Cardiac muscle cell (in vitro differentiated cells and primary cell): Measurements from ENCODE around the gene SUCNR1. TPM values are rescaled to one million over a fixed set of nuclear protein-coding genes. Genes with fewer than 3 reads are reported as not detected.
A peak's percentile ranks its signal among the peaks of the same experiment; 100 is the strongest.
"Not testable (repeated sequence)": the region's sequence is repeated elsewhere in the genome, so short reads cannot be mapped to it uniquely, and the experiment has no call there.

Experiments used
- DNase-seq, 2 donors: peaks; one replicate each; pipeline versions ENCODE4 v3.0.0 to v3.0.0-alpha.2; 2010 to 2017; ENCODE audit warnings: low read depth in 1 of 2, low spot score in 1 of 2
- H3K27ac ChIP-seq: fragments of 200-600 bp; sonication (generic); 2 replicates; pipeline ENCODE4 v1.5.1; 2016
- H3K27me3 ChIP-seq: fragments of 200-600 bp; sonication (generic); 2 replicates; pipeline ENCODE4 v1.6.0; 2016; ENCODE audit warnings: control low read depth
- H3K36me3 ChIP-seq: fragments of 200-600 bp; sonication (generic); 2 replicates; pipeline ENCODE4 v1.5.1; 2016; ENCODE audit warnings: control low read depth
- H3K4me1 ChIP-seq: fragments of 200-600 bp; sonication (generic); 2 replicates; pipeline ENCODE4 v1.8.1; 2017; ENCODE audit warnings: low read depth, mild to moderate bottlenecking, mixed run types
- H3K4me3 ChIP-seq: fragments of 200-600 bp; sonication (generic); 2 replicates; pipeline ENCODE4 v1.5.1; 2016; ENCODE audit warnings: mild to moderate bottlenecking
- H3K9me3 ChIP-seq: fragments of 200-600 bp; sonication (generic); 2 replicates; pipeline ENCODE4 v1.5.1; 2017; ENCODE audit warnings: low read depth, mild to moderate bottlenecking, control low read depth
- polyA plus RNA-seq: library from polyadenylated mRNA; unstranded; fragments of >200 nt; fragmentation: Nextera tagmentation; extraction: Ambion mirVana; gene quantifications from 2 replicates; pipeline ENCODE4 v1.2.1, GENCODE V29; 2016
- total RNA-seq: library from RNA; depleted of rRNA; stranded (reverse); fragments of >200 nt; gene quantifications from 2 replicates; pipeline ENCODE4 v1.2.3, GENCODE V29; 2016
- TF ChIP-seq, protein P1 (sequence below): IDR thresholded peaks from 2 replicates; pipeline ENCODE4 v1.5.1; 2012; ENCODE audit warnings: low read depth, mild to moderate bottlenecking, low read length

Gene SUCNR1
- total and polyA plus RNA-seq, 2 experiments from 2014 or later: not detected

DNA sequence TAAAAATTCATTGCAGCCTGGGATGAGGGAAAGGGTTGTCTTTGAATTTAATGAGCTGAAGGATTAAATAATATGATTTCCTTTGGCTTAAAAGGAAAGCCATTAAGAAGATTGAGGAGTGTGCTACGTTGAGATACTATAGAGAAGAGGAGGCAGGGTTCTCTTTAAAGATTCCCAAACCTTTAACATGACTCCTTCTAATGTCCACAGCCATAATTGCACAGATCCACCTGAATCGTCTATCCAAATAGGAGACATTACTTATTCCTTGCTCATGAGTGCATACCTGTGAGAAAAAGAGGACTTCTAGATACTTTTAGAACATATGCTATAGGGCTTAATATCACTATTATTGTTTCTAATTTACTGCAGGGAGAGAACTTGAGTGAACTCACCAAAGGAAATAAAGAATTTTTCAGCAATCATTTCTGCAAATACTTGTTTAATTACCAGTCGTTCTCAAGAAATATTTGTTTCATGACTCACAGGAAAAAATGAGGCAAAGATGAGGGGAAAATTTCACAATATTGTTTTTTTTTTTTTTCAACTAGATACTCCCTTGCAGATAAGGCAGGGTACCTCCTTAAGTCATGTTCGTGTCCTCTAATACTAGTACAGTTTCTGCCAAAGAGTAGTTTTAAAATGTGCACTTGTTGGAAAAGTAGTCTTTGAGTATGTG lies 8.9 kb upstream of the SUCNR1 start:
- TF ChIP-seq, protein P1, sequence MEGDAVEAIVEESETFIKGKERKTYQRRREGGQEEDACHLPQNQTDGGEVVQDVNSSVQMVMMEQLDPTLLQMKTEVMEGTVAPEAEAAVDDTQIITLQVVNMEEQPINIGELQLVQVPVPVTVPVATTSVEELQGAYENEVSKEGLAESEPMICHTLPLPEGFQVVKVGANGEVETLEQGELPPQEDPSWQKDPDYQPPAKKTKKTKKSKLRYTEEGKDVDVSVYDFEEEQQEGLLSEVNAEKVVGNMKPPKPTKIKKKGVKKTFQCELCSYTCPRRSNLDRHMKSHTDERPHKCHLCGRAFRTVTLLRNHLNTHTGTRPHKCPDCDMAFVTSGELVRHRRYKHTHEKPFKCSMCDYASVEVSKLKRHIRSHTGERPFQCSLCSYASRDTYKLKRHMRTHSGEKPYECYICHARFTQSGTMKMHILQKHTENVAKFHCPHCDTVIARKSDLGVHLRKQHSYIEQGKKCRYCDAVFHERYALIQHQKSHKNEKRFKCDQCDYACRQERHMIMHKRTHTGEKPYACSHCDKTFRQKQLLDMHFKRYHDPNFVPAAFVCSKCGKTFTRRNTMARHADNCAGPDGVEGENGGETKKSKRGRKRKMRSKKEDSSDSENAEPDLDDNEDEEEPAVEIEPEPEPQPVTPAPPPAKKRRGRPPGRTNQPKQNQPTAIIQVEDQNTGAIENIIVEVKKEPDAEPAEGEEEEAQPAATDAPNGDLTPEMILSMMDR: no peak
- Histone ChIP-seq H3K4me1 (no peaks in the 10 kb centered on the region), H3K27me3 (no peaks in the 10 kb centered on the region), H3K4me3 (no peak overlapping the region), H3K27ac (no peak overlapping the region), H3K9me3 (no peaks in the 10 kb centered on the region), H3K36me3 (no peaks in the 10 kb centered on the region)
- peak in 1 of 2 donors; percentile 89 for DNase-seq

DNA sequence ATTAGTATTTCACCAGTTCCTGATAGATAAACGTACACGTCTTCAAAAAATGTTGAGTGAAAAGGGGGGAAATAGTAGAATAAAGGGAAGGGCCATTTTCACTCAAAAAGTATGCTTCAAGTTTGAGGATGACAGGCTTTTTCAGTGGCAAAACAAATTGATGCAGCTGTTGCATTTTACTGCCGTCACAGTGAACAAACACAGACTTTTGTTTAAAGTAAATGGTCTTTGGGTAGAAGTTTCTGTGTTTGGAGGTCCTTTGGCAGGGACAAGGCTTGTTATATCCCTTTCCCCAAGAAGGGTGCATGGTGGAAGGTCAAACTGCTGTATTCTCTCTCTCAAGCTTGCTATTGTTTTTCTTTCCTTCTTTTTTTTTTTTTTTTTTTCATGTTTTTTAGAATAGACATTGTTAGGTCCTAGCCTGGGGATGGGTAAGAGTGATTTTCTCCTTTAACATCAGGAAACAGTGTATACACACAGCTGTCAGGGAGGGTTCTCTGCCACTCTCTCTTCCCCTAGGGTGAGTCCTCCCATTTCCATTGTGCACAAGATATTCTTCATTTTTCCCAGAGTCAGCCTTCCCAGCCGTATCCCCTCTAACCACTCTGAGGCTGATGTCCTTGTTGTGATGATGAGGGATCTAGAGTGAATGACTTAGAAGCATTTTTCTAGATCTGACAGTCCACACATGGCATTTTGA lies 6.6 kb upstream of the SUCNR1 start:
- H3K36me3 ChIP-seq: no peaks in the 10 kb centered on the region
- no peak for DNase-seq
- H3K4me1 ChIP-seq: no peaks in the 10 kb centered on the region
- H3K27me3 ChIP-seq: no peaks in the 10 kb centered on the region
- TF ChIP-seq, protein P1: no peak
- H3K9me3 ChIP-seq: no peaks in the 10 kb centered on the region
- no peak overlapping the region for H3K4me3 ChIP-seq
- H3K27ac ChIP-seq: no peak overlapping the region

DNA sequence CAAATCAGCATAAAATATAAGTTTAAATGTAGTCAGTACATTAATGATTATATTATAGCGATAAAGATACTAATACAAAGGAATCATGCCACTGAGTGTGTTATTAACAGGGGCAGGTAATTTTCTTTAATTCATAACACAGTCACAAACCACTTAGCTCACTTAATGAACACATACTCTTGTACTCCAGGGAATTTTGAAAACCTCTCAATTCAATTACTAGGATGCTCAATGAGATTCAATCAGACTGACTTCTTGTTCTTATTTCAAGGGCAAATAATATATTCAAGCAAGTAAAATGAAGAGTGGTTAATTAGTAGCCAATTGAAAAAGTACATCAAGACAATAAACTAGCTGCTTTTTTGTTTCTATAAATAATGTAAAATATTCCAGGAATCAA lies 5.8 kb upstream of the SUCNR1 start:
- Histone ChIP-seq H3K36me3 (no peaks in the 10 kb centered on the region), H3K27ac (no peak overlapping the region), H3K9me3 (no peaks in the 10 kb centered on the region), H3K4me1 (no peaks in the 10 kb centered on the region), H3K27me3 (no peaks in the 10 kb centered on the region), H3K4me3 (no peak overlapping the region)
- TF ChIP-seq, protein P1: no peak
- no peak for DNase-seq

DNA sequence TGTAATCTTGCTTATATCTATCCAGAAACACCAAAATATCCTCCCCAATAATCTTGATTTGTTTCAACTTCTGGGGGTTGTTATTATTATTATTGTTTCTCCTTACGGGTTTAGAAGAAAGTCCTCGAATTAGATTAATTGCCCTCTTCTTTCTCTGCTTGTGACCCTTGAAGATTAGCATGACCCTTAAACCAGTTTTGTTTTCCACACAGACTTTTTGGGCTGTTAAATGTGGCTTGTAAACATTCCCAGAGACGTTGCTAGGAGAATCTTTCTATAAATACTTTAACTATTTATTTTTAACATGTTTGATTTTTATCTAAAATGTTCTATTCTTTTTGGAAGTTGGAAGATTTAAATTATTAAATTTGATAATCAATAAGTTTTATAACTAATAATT lies 4.3 kb upstream of the SUCNR1 start:
- no peaks in the 10 kb centered on the region for H3K27me3 ChIP-seq
- no peaks in the 10 kb centered on the region for H3K36me3 ChIP-seq
- H3K27ac ChIP-seq: no peak overlapping the region
- H3K4me1 ChIP-seq: no peaks in the 10 kb centered on the region
- TF ChIP-seq, protein P1: no peak
- DNase-seq: no peak
- H3K4me3 ChIP-seq: no peak overlapping the region
- no peaks in the 10 kb centered on the region for H3K9me3 ChIP-seq

- Histone ChIP-seq H3K36me3 (no peaks in the 10 kb centered on the region), H3K27me3 (no peaks in the 10 kb centered on the region), H3K4me3 (no peak overlapping the region)
These were observed 1.6 kb upstream of the SUCNR1 start for GRCh38 chr3:151871639-151872468.

GRCh38 chr3:151874079-151874478 lies 636 bp downstream of the SUCNR1 start:
- not testable (repeated sequence) for H3K4me3 ChIP-seq, H3K9me3 ChIP-seq, H3K36me3 ChIP-seq, H3K27ac ChIP-seq, H3K27me3 ChIP-seq, DNase-seq, H3K4me1 ChIP-seq

More at GRCh38 chr3:151871639-151872468, 1.6 kb upstream of the SUCNR1 start:
- H3K9me3 ChIP-seq: no peaks in the 10 kb centered on the region
- TF ChIP-seq, protein P1: no peak
- peak in 1 of 2 donors; percentile 43 for DNase-seq
- no peak overlapping the region for H3K27ac ChIP-seq
- H3K4me1 ChIP-seq: no peaks in the 10 kb centered on the region
